NT2/D1 (cell line): ENCODE data around the gene FRYL.

Source experiments
- SUZ12 ChIP-seq: IDR thresholded peaks from 2 replicates; pipeline ENCODE4 v1.6.1; 2011; ENCODE audit not compliant: insufficient read length, insufficient read depth; ENCODE audit errors: extremely low read depth
- YY1 ChIP-seq: IDR thresholded peaks from 2 replicates; pipeline ENCODE4 v1.6.1; 2011; ENCODE audit not compliant: insufficient read length, insufficient read depth
- ZNF274 ChIP-seq: IDR thresholded peaks from 2 replicates; pipeline ENCODE4 v1.6.1; 2011; ENCODE audit warnings: mild to moderate bottlenecking, low read depth, low read length

- no peak for TF ChIP-seq SUZ12
- TF ChIP-seq ZNF274 = no peak
- no peak for TF ChIP-seq YY1
Measured at GRCh38 chr4:48762408-48762807, 17.7 kb downstream of the FRYL start.
